Endothelial cell of umbilical vein (primary cell): ENCODE data around the gene DDR1. TPM values are rescaled to one million over a fixed set of nuclear protein-coding genes. Genes with fewer than 3 reads are reported as not detected.
"Not testable (repeated sequence)": the region's sequence is repeated elsewhere in the genome, so short reads cannot be mapped to it uniquely, and the experiment has no call there.

Source experiments
- BruUV-seq: library from RNA; stranded (reverse); fragments of 400-500 nt; replicated peaks from 2 replicates; lab custom pipeline; 2021; lab: Mats Ljungman, UMichigan
- CTCF ChIA-PET: fragments of 300-600, 350-600 bp; sonication (Branson Sonifier 250); formaldehyde crosslinking; loops from one replicate; lab custom pipeline; 2021; ENCODE audit warnings: antibody characterized with exemption, inconsistent platforms; lab: Charles Lee
- POLR2A ChIA-PET: fragments of 300-600, 350-600 bp; sonication (Branson Sonifier 250); formaldehyde crosslinking; loops from one replicate; lab custom pipeline; 2021; ENCODE audit warnings: antibody characterized with exemption, inconsistent platforms; lab: Charles Lee
- DNase-seq: peaks from one replicate; pipeline ENCODE4 v3.0.0-alpha.2; 2011; ENCODE audit warnings: low read depth, low spot score
- FAIRE-seq: peaks from 2 replicates; lab custom pipeline; 2011; peaks lifted over from hg19 to GRCh38; lab: Jason Lieb, UNC
- H2AFZ ChIP-seq: 2 replicates; pipeline ENCODE4 v1.6.0; 2012; ENCODE audit warnings: low read depth, low read length, control low read depth, inconsistent platforms
- H3K27ac ChIP-seq: 2 replicates; pipeline ENCODE4 v1.5.1; 2011; ENCODE audit warnings: low read depth, mild to moderate bottlenecking, control low read depth, low read length, moderate library complexity; ENCODE audit not compliant: insufficient read depth
- H3K27me3 ChIP-seq, 2 experiments: 2 replicates each; pipeline versions ENCODE4 v1.6.0 to v1.6.1; 2011; ENCODE audit warnings: low read length in 2 of 2, mixed read lengths in 1 of 2; ENCODE audit not compliant: control insufficient read depth in 2 of 2, insufficient read depth in 2 of 2
- H3K36me3 ChIP-seq, 2 experiments: 2 replicates in 1 of 2; 3 replicates in 1 of 2; pipeline ENCODE4 v1.5.1; 2011; ENCODE audit warnings: low read length in 2 of 2, mild to moderate bottlenecking in 1 of 2, moderate library complexity in 1 of 2; ENCODE audit not compliant: control insufficient read depth in 2 of 2, insufficient read depth in 2 of 2; ENCODE audit errors: extremely low read depth in 1 of 2
- H3K4me1 ChIP-seq: 3 replicates; pipeline ENCODE4 v1.5.1; 2011; ENCODE audit warnings: mild to moderate bottlenecking, low read length; ENCODE audit not compliant: control insufficient read depth, insufficient read depth; ENCODE audit errors: extremely low read depth
- H3K4me2 ChIP-seq: 2 replicates; pipeline ENCODE4 v1.6.1; 2011; ENCODE audit warnings: low read length, control low read depth, mixed read lengths; ENCODE audit not compliant: insufficient read depth
- H3K4me3 ChIP-seq, 3 experiments: fragments of 200-600 bp in 1 of 3; sonication (generic), shearing (Covaris generic) in 1 of 3; replicated peaks in 1 of 3; 2 replicates each; pipeline ENCODE4 v1.5.1; 2011 to 2016; ENCODE audit warnings: control low read depth in 3 of 3, low read length in 3 of 3, mild to moderate bottlenecking in 2 of 3, inconsistent platforms in 1 of 3, low read depth in 1 of 3, moderate library complexity in 1 of 3; ENCODE audit not compliant: insufficient read depth in 1 of 3
- H3K79me2 ChIP-seq: 2 replicates; pipeline ENCODE4 v1.6.0; 2012; ENCODE audit warnings: low read length, inconsistent platforms; ENCODE audit not compliant: control insufficient read depth, insufficient read depth
- H3K9ac ChIP-seq: replicated peaks from 2 replicates; pipeline ENCODE3; 2011; ENCODE audit warnings: low read length, control low read depth; ENCODE audit not compliant: insufficient read depth; ENCODE audit errors: extremely low read depth
- H3K9me1 ChIP-seq: replicated peaks from 3 replicates; pipeline ENCODE4 v1.6.0; 2011; ENCODE audit warnings: mild to moderate bottlenecking, low read length; ENCODE audit not compliant: control insufficient read depth, insufficient read depth; ENCODE audit errors: extremely low read depth
- H3K9me3 ChIP-seq: replicated peaks from 2 replicates; pipeline ENCODE4 v1.5.1; 2012; ENCODE audit warnings: low read length, inconsistent platforms; ENCODE audit not compliant: control insufficient read depth, insufficient read depth
- H4K20me1 ChIP-seq: replicated peaks from 2 replicates; pipeline ENCODE3; 2011; ENCODE audit warnings: mild to moderate bottlenecking, low read length; ENCODE audit not compliant: control insufficient read depth, insufficient read depth; ENCODE audit errors: extremely low read depth
- EZH2 ChIP-seq: IDR thresholded peaks from 2 replicates; pipeline ENCODE4 v1.6.1; 2012; ENCODE audit warnings: borderline replicate concordance, low read depth, mild to moderate bottlenecking, moderate library complexity, low read length, inconsistent platforms; ENCODE audit not compliant: severe bottlenecking
- FOS ChIP-seq: IDR thresholded peaks from 2 replicates; pipeline ENCODE4 v1.6.1; 2011; ENCODE audit warnings: mild to moderate bottlenecking, low read length, moderate library complexity, borderline replicate concordance; ENCODE audit not compliant: insufficient read depth
- GATA2 ChIP-seq: IDR thresholded peaks from 2 replicates; pipeline ENCODE4 v1.7.0; 2011; ENCODE audit warnings: low read depth, mild to moderate bottlenecking, moderate library complexity, mixed read lengths, low read length; ENCODE audit not compliant: insufficient read length, insufficient read depth
- JUN ChIP-seq: IDR thresholded peaks from 2 replicates; pipeline ENCODE4 v1.6.1; 2011; ENCODE audit warnings: borderline replicate concordance, low read depth; ENCODE audit not compliant: insufficient read length, insufficient read depth
- MYC ChIP-seq: IDR thresholded peaks from one replicate; pipeline ENCODE4 v1.6.1; 2011; ENCODE audit warnings: mild to moderate bottlenecking, low read depth, low read length
- POLR2AphosphoS5 ChIP-seq: IDR thresholded peaks from 2 replicates; pipeline ENCODE4 v1.6.1; 2012; ENCODE audit warnings: low read depth, mild to moderate bottlenecking, control low read depth, low read length, moderate library complexity; ENCODE audit not compliant: insufficient read depth
- dilution Hi-C: fragments of 300-500 bp; cut with MboI; formaldehyde crosslinking; loops from one replicate; pipeline ENCODE4 v1.15.0; 2019; ENCODE audit warnings: low sequenced_read_pairs; ENCODE audit not compliant: extremely low pct_ligation_motif_present
- intact Hi-C: fragments of 100-400 bp; cut with micrococcal nuclease; formaldehyde crosslinking; loops from one replicate; pipeline ENCODE4 v1.10.0; 2022
- polyA plus RNA-seq, 4 experiments: library from polyadenylated mRNA; depleted of rRNA in 3 of 4; stranded (reverse) in 3 of 4; unstranded in 1 of 4; fragments of >200 nt; gene quantifications; 2 replicates each; pipeline versions ENCODE4 v1.2.1 to v1.2.3, GENCODE V29; 2011 to 2012; ENCODE audit warnings: missing spikeins in 1 of 4
- total RNA-seq: library from RNA; stranded (reverse); gene quantifications from 2 replicates; pipeline ENCODE4 v1.2.3, GENCODE V29; 2021
- TF ChIP-seq, protein P1 (sequence below), 2 donors: IDR thresholded peaks; 1 replicate in 1 of 2; 2 replicates in 1 of 2; pipeline ENCODE4 v1.5.1; 2011; ENCODE audit warnings: low read length in 2 of 2, mild to moderate bottlenecking in 2 of 2, moderate library complexity in 2 of 2, control low read depth in 1 of 2, inconsistent platforms in 1 of 2, low read depth in 1 of 2; ENCODE audit not compliant: insufficient read depth in 1 of 2; ENCODE audit errors: extremely low read depth in 1 of 2
- TF ChIP-seq, protein P2 (sequence below): IDR thresholded peaks from 2 replicates; pipeline ENCODE4 v1.6.1; 2011; ENCODE audit not compliant: insufficient read depth, insufficient read length

The DDR1 gene
- total and polyA plus RNA-seq, 2 donors (not counting 3 experiments of a cell fraction or from before 2014, with no cell fraction given) = 8.8 to 22.9 TPM

DNA sequence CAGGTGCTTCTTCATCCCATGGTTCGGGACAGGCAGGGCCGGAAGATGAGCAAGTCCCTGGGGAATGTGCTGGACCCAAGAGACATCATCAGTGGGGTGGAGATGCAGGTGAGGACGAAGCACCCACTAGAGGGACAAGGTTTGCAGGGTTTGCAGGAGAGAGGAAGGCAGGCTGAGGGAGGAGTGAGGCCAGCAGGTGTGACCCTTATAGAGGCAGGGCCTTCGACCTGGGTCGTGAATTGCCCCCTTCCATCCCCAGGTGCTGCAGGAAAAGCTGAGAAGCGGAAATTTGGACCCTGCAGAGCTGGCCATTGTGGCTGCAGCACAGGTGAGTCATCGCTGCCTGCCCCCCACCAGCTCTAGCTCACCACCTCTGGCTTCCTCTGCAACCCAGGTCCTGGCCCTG is 38.1 kb downstream of the DDR1 start:
- DNase-seq (no peak), FAIRE-seq (no peak)
- no peak overlapping the region for H3K4me3 ChIP-seq
- ChIA-PET CTCF (interaction anchor here (1.3 to 1.8 kb wide), 2 partner anchors 158 to 165 kb away, joined by 3 to 6 read pairs; no protein-coding TSS in a partner anchor), POLR2A (no interaction called here)
- H3K9me1 ChIP-seq = no peaks in the 10 kb centered on the region
- H3K4me1 ChIP-seq = no peaks in the 10 kb centered on the region
- no peak overlapping the region for H3K4me2 ChIP-seq
- dilution Hi-C loops = no loop called here
- no peak overlapping the region for H3K9ac ChIP-seq
- no peak overlapping the region for H2AFZ ChIP-seq
- H3K27me3 ChIP-seq = no peaks in the 10 kb centered on the region
- peaks cover 2 to 56% of the 10 kb centered on the region in 2 experiments for H3K36me3 ChIP-seq
- H3K79me2 ChIP-seq = no peaks in the 10 kb centered on the region
- H4K20me1 ChIP-seq = no peaks in the 10 kb centered on the region
- H3K27ac ChIP-seq = no peak overlapping the region
- BruUV-seq = TSS peak; percentile 5
- intact Hi-C loops = no loop called here
- no peaks in the 10 kb centered on the region for H3K9me3 ChIP-seq
- no peak for TF ChIP-seq MYC
- no peak for TF ChIP-seq POLR2AphosphoS5
- TF ChIP-seq, protein P1, sequence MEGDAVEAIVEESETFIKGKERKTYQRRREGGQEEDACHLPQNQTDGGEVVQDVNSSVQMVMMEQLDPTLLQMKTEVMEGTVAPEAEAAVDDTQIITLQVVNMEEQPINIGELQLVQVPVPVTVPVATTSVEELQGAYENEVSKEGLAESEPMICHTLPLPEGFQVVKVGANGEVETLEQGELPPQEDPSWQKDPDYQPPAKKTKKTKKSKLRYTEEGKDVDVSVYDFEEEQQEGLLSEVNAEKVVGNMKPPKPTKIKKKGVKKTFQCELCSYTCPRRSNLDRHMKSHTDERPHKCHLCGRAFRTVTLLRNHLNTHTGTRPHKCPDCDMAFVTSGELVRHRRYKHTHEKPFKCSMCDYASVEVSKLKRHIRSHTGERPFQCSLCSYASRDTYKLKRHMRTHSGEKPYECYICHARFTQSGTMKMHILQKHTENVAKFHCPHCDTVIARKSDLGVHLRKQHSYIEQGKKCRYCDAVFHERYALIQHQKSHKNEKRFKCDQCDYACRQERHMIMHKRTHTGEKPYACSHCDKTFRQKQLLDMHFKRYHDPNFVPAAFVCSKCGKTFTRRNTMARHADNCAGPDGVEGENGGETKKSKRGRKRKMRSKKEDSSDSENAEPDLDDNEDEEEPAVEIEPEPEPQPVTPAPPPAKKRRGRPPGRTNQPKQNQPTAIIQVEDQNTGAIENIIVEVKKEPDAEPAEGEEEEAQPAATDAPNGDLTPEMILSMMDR (IDR thresholded peaks at IDR 0.05; ENCODE audit: extremely low read depth in 1 of 2, insufficient read depth in 1 of 2, low read depth in 1 of 2, low read length in 2 of 2) = no peak
- TF ChIP-seq, protein P2, sequence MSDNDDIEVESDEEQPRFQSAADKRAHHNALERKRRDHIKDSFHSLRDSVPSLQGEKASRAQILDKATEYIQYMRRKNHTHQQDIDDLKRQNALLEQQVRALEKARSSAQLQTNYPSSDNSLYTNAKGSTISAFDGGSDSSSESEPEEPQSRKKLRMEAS = no peak
- TF ChIP-seq JUN = no peak
- no peak for TF ChIP-seq EZH2
- no peak for TF ChIP-seq GATA2
- no peak for TF ChIP-seq FOS

DNA sequence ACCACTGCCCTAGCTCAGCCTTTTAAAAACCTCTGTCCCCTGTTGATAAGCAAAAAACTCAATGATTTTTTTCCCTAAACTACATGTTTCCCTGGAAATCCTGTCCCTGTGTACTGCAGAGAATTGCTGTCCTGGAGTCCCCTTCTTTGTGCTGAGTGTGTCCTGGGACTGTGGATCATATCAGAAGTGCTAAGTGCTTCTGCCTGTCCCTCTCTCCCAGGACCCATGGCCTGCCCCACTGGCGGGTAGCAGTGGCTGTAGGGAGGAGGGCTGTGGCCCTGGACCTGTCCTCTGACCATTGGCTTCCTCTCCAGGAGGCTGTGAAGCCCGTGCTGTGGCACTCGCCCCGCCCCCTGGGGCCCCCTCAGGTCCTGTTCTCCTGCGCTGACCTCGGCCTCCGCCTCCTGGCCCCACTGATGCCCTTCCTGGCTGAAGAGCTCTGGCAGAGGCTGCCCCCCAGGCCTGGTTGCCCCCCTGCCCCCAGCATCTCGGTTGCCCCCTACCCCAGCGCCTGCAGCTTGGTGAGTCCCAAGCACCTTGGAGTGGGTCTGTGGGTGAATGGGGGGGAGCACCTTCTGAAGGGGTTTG is 39.8 kb downstream of the DDR1 start:
- BruUV-seq, POLR2A ChIA-PET, dilution Hi-C loops: not testable (repeated sequence)

More for the DNA sequence above, 39.8 kb downstream of the DDR1 start:
- H3K9me3 ChIP-seq, H4K20me1 ChIP-seq, DNase-seq, H3K4me3 ChIP-seq, H3K9ac ChIP-seq, H3K27me3 ChIP-seq, H3K27ac ChIP-seq, intact Hi-C loops, H3K4me2 ChIP-seq, FAIRE-seq, H3K4me1 ChIP-seq, H2AFZ ChIP-seq, H3K79me2 ChIP-seq, H3K9me1 ChIP-seq: not testable (repeated sequence)
- CTCF ChIA-PET = interaction anchor here (1.8 kb wide), 1 partner anchor 164 kb away, joined by 6 read pairs; no protein-coding TSS in a partner anchor
- H3K36me3 ChIP-seq = peaks cover 2 to 53% of the 10 kb centered on the region in 2 experiments
